Nephron (organoid): ENCODE results near the gene CERK.
"Not testable (repeated sequence)": the region's sequence is repeated elsewhere in the genome, so short reads cannot be mapped to it uniquely, and the experiment has no call there.

Experiments
- H3K27ac Mint-ChIP-seq, 3 experiments: 2 replicates each; pipeline ENCODE4 v1.8.0; 2020; ENCODE audit warnings: mixed read lengths in 3 of 3, mild to moderate bottlenecking in 2 of 3, moderate library complexity in 1 of 3
- H3K27me3 Mint-ChIP-seq: 2 replicates; pipeline ENCODE4 v1.8.0; 2021; ENCODE audit warnings: low read depth, mild to moderate bottlenecking, moderate library complexity, mixed read lengths
- H3K36me3 Mint-ChIP-seq: 2 replicates; pipeline ENCODE4 v1.8.0; 2020; ENCODE audit warnings: low read depth, mixed read lengths
- H3K4me1 Mint-ChIP-seq: 2 replicates; pipeline ENCODE4 v1.8.0; 2020; ENCODE audit warnings: mixed read lengths
- H3K4me3 Mint-ChIP-seq, 3 experiments: 2 replicates each; pipeline ENCODE4 v1.8.0; 2020; ENCODE audit warnings: mild to moderate bottlenecking in 3 of 3, mixed read lengths in 3 of 3, moderate library complexity in 2 of 3
- H3K9me3 Mint-ChIP-seq: 2 replicates; pipeline ENCODE4 v1.8.0; 2020; ENCODE audit warnings: mixed read lengths
- CTCF ChIP-seq, 3 experiments: fragments of 200-600 bp; sonication (generic); IDR thresholded peaks; one replicate each; pipeline ENCODE4 v1.5.0; 2021; ENCODE audit warnings: antibody characterized with exemption in 3 of 3; ENCODE audit not compliant: unreplicated experiment in 3 of 3

CERK gene

GRCh38 chr22:46737976-46738646, at the start of gene CERK:
TSS of gene CERK (minus strand) at chr22:46738252. CDS start at chr22:46738148, 104 bp downstream.
- TF ChIP-seq CTCF (IDR thresholded peaks at IDR 0.05; ENCODE audit: unreplicated experiment in 3 of 3), result no peak
- H3K4me3 Mint-ChIP-seq, result peak within 1 kb of the TSS; percentile 96 to 97 (median 97)

GRCh38 chr22:46783721-46784120, 45.7 kb upstream of the CERK start:
- H3K27me3 Mint-ChIP-seq, result no peaks in the 10 kb centered on the region
- H3K9me3 Mint-ChIP-seq, result peaks cover 2% of the 10 kb centered on the region
- no peak overlapping the region for H3K27ac Mint-ChIP-seq
- H3K4me3 Mint-ChIP-seq, result no peak overlapping the region
- no peak for TF ChIP-seq CTCF (IDR thresholded peaks at IDR 0.05; ENCODE audit: unreplicated experiment in 3 of 3)
- no peaks in the 10 kb centered on the region for H3K4me1 Mint-ChIP-seq
- peaks cover 10% of the 10 kb centered on the region for H3K36me3 Mint-ChIP-seq

More at GRCh38 chr22:46737976-46738646, at the start of gene CERK:
- Mint-ChIP-seq H3K9me3 (no peaks in the 10 kb centered on the region), H3K27ac (peak within 1 kb of the TSS; percentile 68 to 90 (median 86)), H3K27me3 (peaks cover 2% of the 10 kb centered on the region), H3K36me3 (no peaks in the 10 kb centered on the region), H3K4me1 (peaks cover 35% of the 10 kb centered on the region)

GRCh38 chr22:46782200-46782599, 44.1 kb upstream of the CERK start:
- not testable (repeated sequence) for H3K4me1 Mint-ChIP-seq, H3K27ac Mint-ChIP-seq, H3K4me3 Mint-ChIP-seq, H3K9me3 Mint-ChIP-seq, H3K27me3 Mint-ChIP-seq, H3K36me3 Mint-ChIP-seq

GRCh38 chr22:46781291-46781690, 43.2 kb upstream of the CERK start:
- no peak for TF ChIP-seq CTCF (IDR thresholded peaks at IDR 0.05; ENCODE audit: unreplicated experiment in 3 of 3)
- Mint-ChIP-seq H3K27ac (no peak overlapping the region), H3K36me3 (no peaks in the 10 kb centered on the region), H3K27me3 (no peaks in the 10 kb centered on the region), H3K4me1 (peaks cover 14% of the 10 kb centered on the region), H3K4me3 (no peak overlapping the region), H3K9me3 (no peaks in the 10 kb centered on the region)

- TF ChIP-seq CTCF (IDR thresholded peaks at IDR 0.05; ENCODE audit: unreplicated experiment in 3 of 3), result no peak
- Mint-ChIP-seq H3K4me3 (no peak overlapping the region), H3K9me3 (no peaks in the 10 kb centered on the region), H3K36me3 (no peaks in the 10 kb centered on the region), H3K27ac (no peak overlapping the region), H3K27me3 (no peaks in the 10 kb centered on the region), H3K4me1 (peaks cover 20% of the 10 kb centered on the region)
Measured at GRCh38 chr22:46780453-46780852, 42.4 kb upstream of the CERK start.

GRCh38 chr22:46779651-46780050, 41.6 kb upstream of the CERK start:
- H3K27me3 Mint-ChIP-seq, result no peaks in the 10 kb centered on the region
- H3K36me3 Mint-ChIP-seq, result no peaks in the 10 kb centered on the region
- no peak overlapping the region for H3K27ac Mint-ChIP-seq
- H3K4me3 Mint-ChIP-seq, result no peak overlapping the region
- no peaks in the 10 kb centered on the region for H3K9me3 Mint-ChIP-seq
- H3K4me1 Mint-ChIP-seq, result peaks cover 28% of the 10 kb centered on the region
- TF ChIP-seq CTCF (IDR thresholded peaks at IDR 0.05; ENCODE audit: unreplicated experiment in 3 of 3), result no peak
